ENCODE results near the gene FMNL2. TPM values are rescaled to one million over a fixed set of nuclear protein-coding genes. Genes with fewer than 3 reads are reported as not detected.

Gene FMNL2
- total and polyA plus RNA-seq, 2 of the 4 experiments (the other 2 are of a cell fraction): 10.9 to 11.4 TPM

DNA sequence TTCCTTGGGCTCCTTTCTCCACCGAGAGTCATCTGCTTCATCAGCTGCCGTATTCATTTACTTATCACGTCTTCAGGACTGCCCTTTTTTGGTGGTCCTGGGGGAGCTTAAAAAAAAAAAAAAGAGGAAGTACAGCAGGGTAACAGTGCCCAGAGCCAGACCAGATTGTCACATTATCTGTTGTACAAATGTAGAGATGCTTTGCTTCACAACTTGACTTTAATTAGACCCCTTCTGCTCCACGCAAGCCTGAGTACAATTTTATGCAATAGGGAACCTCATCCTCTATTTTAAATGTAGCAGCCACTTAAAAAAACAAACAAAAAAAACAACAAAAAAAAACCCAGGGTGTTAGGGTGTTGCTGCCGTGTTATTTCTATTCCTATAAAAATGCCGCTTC is 254.0 kb downstream of the FMNL2 start:
- Histone ChIP-seq H4K5ac (ENCODE audit: low read depth, low read length) (no peak overlapping the region), H3K9me1 (ENCODE audit: insufficient read depth, low read length) (peaks cover 6% of the 10 kb centered on the region), H4K91ac (ENCODE audit: insufficient read depth, low read depth, low read length) (no peak overlapping the region), H2AK5ac (ENCODE audit: low read depth, low read length) (no peak overlapping the region), H3K79me1 (ENCODE audit: low read depth in 1 of 2, low read length in 2 of 2) (peaks cover 0 to 5% of the 10 kb centered on the region in 2 experiments; a peak in 1 of 4 replicates), H3K56ac (ENCODE audit: extremely low read depth, insufficient read depth, low read length) (no peak overlapping the region), H3K27me3 (ENCODE audit: control insufficient read depth, insufficient read depth, low read length) (no peaks in the 10 kb centered on the region), H3K14ac (replicated peaks; ENCODE audit: low read depth, low read length) (no peak overlapping the region), H3K18ac (ENCODE audit: low read depth, low read length) (no peak overlapping the region), H3K9me3 (ENCODE audit: control insufficient read depth, insufficient read depth, low read length) (no peaks in the 10 kb centered on the region), H3K4ac (ENCODE audit: low read depth, low read length) (no peak overlapping the region), H2AK9ac (replicated peaks; ENCODE audit: low read depth, low read length, poor library complexity) (no peak overlapping the region), H4K8ac (ENCODE audit: low read depth in 2 of 2, low read length in 2 of 2) (no peak overlapping the region), H3K9ac (ENCODE audit: low read depth, low read length) (no peak overlapping the region), H3K4me3 (ENCODE audit: insufficient read depth, low read depth, low read length) (no peak overlapping the region), H3K27ac (ENCODE audit: insufficient read depth, low read length) (no peak overlapping the region), H2BK5ac (ENCODE audit: low read depth, low read length, poor library complexity, severe bottlenecking) (no peak overlapping the region), H2BK15ac (ENCODE audit: low read depth, low read length) (no peak overlapping the region), H2BK20ac (ENCODE audit: low read depth, low read length) (no peak overlapping the region), H3K4me2 (ENCODE audit: low read depth, low read length) (no peak overlapping the region), H4K20me1 (ENCODE audit: insufficient read depth, low read length) (no peaks in the 10 kb centered on the region), H2BK120ac (ENCODE audit: low read depth, low read length) (no peak overlapping the region), H3K4me1 (ENCODE audit: control insufficient read depth, insufficient read depth, low read length) (peaks cover 12% of the 10 kb centered on the region), H2AFZ (replicated peaks; ENCODE audit: low read length, poor library complexity) (no peak overlapping the region), H3K36me3 (ENCODE audit: control insufficient read depth, insufficient read depth, low read length) (no peaks in the 10 kb centered on the region), H3K23ac (ENCODE audit: low read depth, low read length) (no peak overlapping the region)
- no CpG with 5 or more reads among the region's 6 CpGs for WGBS, 2 experiments (ENCODE audit: extremely low coverage in 2 of 2, insufficient read length in 1 of 2)
- no peak for ATAC-seq (ENCODE audit: low read depth)
- dilution Hi-C loops (cut with HindIII; ENCODE audit: low sequenced_read_pairs, unreplicated experiment): no loop called here
- ChIA-PET CTCF (interaction anchor here (1.8 kb wide), 1 partner anchor 11 kb away, joined by 4 read pairs; no protein-coding TSS in a partner anchor), POLR2A (ENCODE audit: unreplicated experiment) (no interaction called here)
- TF ChIP-seq CHD1 (IDR thresholded peaks at IDR 0.05; ENCODE audit: low read depth, low read length) (no peak), RAD21 (IDR thresholded peaks at IDR 0.05; ENCODE audit: low read length) (no peak), POLR2A (IDR thresholded peaks at IDR 0.05; ENCODE audit: low read depth, low read length) (no peak), FOS (IDR thresholded peaks at IDR 0.05; ENCODE audit: low read depth, low read length) (no peak), CEBPB (IDR thresholded peaks at IDR 0.05; ENCODE audit: low read depth, low read length) (no peak), BHLHE40 (IDR thresholded peaks at IDR 0.05; ENCODE audit: low read depth, low read length) (no peak), NFE2L2 (IDR thresholded peaks at IDR 0.05; ENCODE audit: low read depth, low read length) (no peak), MXI1 (IDR thresholded peaks at IDR 0.05; ENCODE audit: borderline replicate concordance, low read depth, low read length) (no peak), RCOR1 (IDR thresholded peaks at IDR 0.05; ENCODE audit: insufficient replicate concordance, low read length) (no peak), RFX5 (IDR thresholded peaks at IDR 0.05; ENCODE audit: low read depth, low read length) (no peak), MAZ (IDR thresholded peaks at IDR 0.05; ENCODE audit: borderline replicate concordance, low read depth, low read length) (no peak), SMC3 (IDR thresholded peaks at IDR 0.05; ENCODE audit: low read depth, low read length) (no peak), MAFK (IDR thresholded peaks at IDR 0.05; ENCODE audit: low read depth, low read length) (no peak)
- TF ChIP-seq, protein P1, sequence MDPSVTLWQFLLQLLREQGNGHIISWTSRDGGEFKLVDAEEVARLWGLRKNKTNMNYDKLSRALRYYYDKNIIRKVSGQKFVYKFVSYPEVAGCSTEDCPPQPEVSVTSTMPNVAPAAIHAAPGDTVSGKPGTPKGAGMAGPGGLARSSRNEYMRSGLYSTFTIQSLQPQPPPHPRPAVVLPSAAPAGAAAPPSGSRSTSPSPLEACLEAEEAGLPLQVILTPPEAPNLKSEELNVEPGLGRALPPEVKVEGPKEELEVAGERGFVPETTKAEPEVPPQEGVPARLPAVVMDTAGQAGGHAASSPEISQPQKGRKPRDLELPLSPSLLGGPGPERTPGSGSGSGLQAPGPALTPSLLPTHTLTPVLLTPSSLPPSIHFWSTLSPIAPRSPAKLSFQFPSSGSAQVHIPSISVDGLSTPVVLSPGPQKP (IDR thresholded peaks at IDR 0.05; ENCODE audit: borderline replicate concordance, low read depth, low read length): no peak
- TF ChIP-seq, protein P2, sequence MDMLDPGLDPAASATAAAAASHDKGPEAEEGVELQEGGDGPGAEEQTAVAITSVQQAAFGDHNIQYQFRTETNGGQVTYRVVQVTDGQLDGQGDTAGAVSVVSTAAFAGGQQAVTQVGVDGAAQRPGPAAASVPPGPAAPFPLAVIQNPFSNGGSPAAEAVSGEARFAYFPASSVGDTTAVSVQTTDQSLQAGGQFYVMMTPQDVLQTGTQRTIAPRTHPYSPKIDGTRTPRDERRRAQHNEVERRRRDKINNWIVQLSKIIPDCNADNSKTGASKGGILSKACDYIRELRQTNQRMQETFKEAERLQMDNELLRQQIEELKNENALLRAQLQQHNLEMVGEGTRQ (IDR thresholded peaks at IDR 0.05; ENCODE audit: low read depth, low read length): no peak
- in situ Hi-C loops (cut with MboI; ENCODE audit: low sequenced_read_pairs): no loop called here
- DNase-seq: no peak
- no TSS peak for BruUV-seq (replicated peaks)
- intact Hi-C loops (cut with micrococcal nuclease): no loop called here

Measured in IMR-90 (cell line).